HepG2 (cell line): ENCODE data around the gene POC1B. TPM values are rescaled to one million over a fixed set of nuclear protein-coding genes. Genes with fewer than 3 reads are reported as not detected.

Experiments
- ATF2 ChIP-seq: sonication (generic); formaldehyde crosslinking; IDR thresholded peaks from 2 replicates; pipeline ENCODE4 v1.4.0; 2020; ENCODE audit warnings: missing genetic modification reagents
- BORCS8-MEF2B ChIP-seq: sonication (generic); formaldehyde crosslinking; IDR thresholded peaks from 2 replicates; pipeline ENCODE4 v1.8.0; 2022; ENCODE audit warnings: mild to moderate bottlenecking, missing genetic modification reagents
- HMGXB4 ChIP-seq, 2 experiments: sonication (generic) in 1 of 2; formaldehyde crosslinking in 1 of 2; IDR thresholded peaks; 2 replicates each; pipeline versions ENCODE4 v1.4.0 to v1.6.1; 2018 to 2020; ENCODE audit warnings: missing genetic modification reagents in 2 of 2, borderline replicate concordance in 1 of 2, low read depth in 1 of 2, mild to moderate bottlenecking in 1 of 2, missing biosample characterization in 1 of 2
- HOXD1 ChIP-seq: sonication (generic); formaldehyde crosslinking; IDR thresholded peaks from 2 replicates; pipeline ENCODE4 v1.5.0; 2020; ENCODE audit warnings: missing genetic modification reagents
- KLF15 ChIP-seq: sonication (generic); formaldehyde crosslinking; IDR thresholded peaks from 2 replicates; pipeline ENCODE4 v1.8.1; 2023; ENCODE audit warnings: borderline replicate concordance, mild to moderate bottlenecking, inconsistent platforms, missing genetic modification reagents, mixed read lengths
- MBD4 ChIP-seq: IDR thresholded peaks from 2 replicates; pipeline ENCODE4 v1.6.1; 2012; ENCODE audit warnings: low read length, inconsistent platforms, borderline replicate concordance
- MED13 ChIP-seq: sonication (generic); formaldehyde crosslinking; IDR thresholded peaks from 2 replicates; pipeline ENCODE4 v1.5.0; 2020; ENCODE audit warnings: missing genetic modification reagents
- RAD21 ChIP-seq: fragments of 450-650 bp; formaldehyde crosslinking; IDR thresholded peaks from 2 replicates; pipeline ENCODE4 v1.5.0; 2020; ENCODE audit warnings: mild to moderate bottlenecking
- TBX2 ChIP-seq: sonication (generic); formaldehyde crosslinking; IDR thresholded peaks from 2 replicates; pipeline ENCODE4 v1.5.0; 2020; ENCODE audit warnings: missing genetic modification reagents, mild to moderate bottlenecking, borderline replicate concordance
- ZFP36 ChIP-seq: fragments of 150-350 bp; IDR thresholded peaks from 2 replicates; pipeline ENCODE4 v1.6.1; 2018; ENCODE audit warnings: borderline replicate concordance, low read length, low read depth; ENCODE audit not compliant: partially characterized antibody
- ZNF282 ChIP-seq: fragments of 450-650 bp; IDR thresholded peaks from 2 replicates; pipeline ENCODE4 v1.6.1; 2018; ENCODE audit not compliant: partially characterized antibody
- ZNF337 ChIP-seq: sonication (generic); formaldehyde crosslinking; IDR thresholded peaks from 2 replicates; pipeline ENCODE4 v1.5.1; 2020; ENCODE audit warnings: missing genetic modification reagents, low read depth, mild to moderate bottlenecking, borderline replicate concordance
- ZNF530 ChIP-seq: sonication (generic); formaldehyde crosslinking; IDR thresholded peaks from 2 replicates; pipeline ENCODE4 v1.5.0; 2020; ENCODE audit warnings: low read depth, mild to moderate bottlenecking, missing genetic modification reagents
- ZNF788 ChIP-seq: sonication (generic); formaldehyde crosslinking; IDR thresholded peaks from 2 replicates; pipeline ENCODE4 v1.5.0; 2020; ENCODE audit warnings: mild to moderate bottlenecking, missing genetic modification reagents, borderline replicate concordance
- polyA plus RNA-seq, 8 experiments: library from polyadenylated mRNA; depleted of rRNA in 3 of 8; stranded (reverse) in 7 of 8; unstranded in 1 of 8; fragments of >200 nt; fragmentation: Illumina TruSeq in 4 of 8; extraction: Trizol in 4 of 8; gene quantifications; 2 replicates each; pipeline versions ENCODE4 v1.2.1 to v1.2.3, GENCODE V29; 2011 to 2016; ENCODE audit warnings: low read depth in 4 of 8, missing spikeins in 1 of 8, mixed read lengths in 1 of 8; ENCODE audit not compliant: insufficient read depth in 1 of 8
- total RNA-seq, 5 experiments: library from RNA; depleted of rRNA; stranded (reverse); fragments of >200 nt; fragmentation: Illumina TruSeq; extraction: Trizol; gene quantifications; 2 replicates each; pipeline ENCODE4 v1.2.3, GENCODE V29; 2016; ENCODE audit warnings: low read depth in 1 of 5
- TF ChIP-seq, protein P1 (sequence below): sonication (generic); formaldehyde crosslinking; IDR thresholded peaks from 2 replicates; pipeline ENCODE4 v1.5.1; 2020; ENCODE audit warnings: missing genetic modification reagents, mild to moderate bottlenecking, borderline replicate concordance
- TF ChIP-seq, protein P2 (sequence below): sonication (generic); formaldehyde crosslinking; IDR thresholded peaks from 2 replicates; pipeline ENCODE4 v1.5.0; 2020; ENCODE audit warnings: missing genetic modification reagents, mild to moderate bottlenecking, borderline replicate concordance
- TF ChIP-seq, protein P3 (sequence below): sonication (generic); formaldehyde crosslinking; IDR thresholded peaks from 2 replicates; pipeline ENCODE4 v1.9.0; 2021; ENCODE audit warnings: missing genetic modification reagents, mild to moderate bottlenecking, borderline replicate concordance
- TF ChIP-seq, protein P4 (sequence below): sonication (generic); formaldehyde crosslinking; IDR thresholded peaks from 2 replicates; pipeline ENCODE4 v1.5.1; 2020; ENCODE audit warnings: missing genetic modification reagents, mild to moderate bottlenecking, borderline replicate concordance

Gene POC1B
- total and polyA plus RNA-seq, 2 of the 13 experiments (the other 11 are each of a cell fraction or from before 2014, with no cell fraction given) = 9.3 to 11.0 TPM

- TF ChIP-seq HMGXB4 (CRISPR knock-in tag; IDR thresholded peaks at IDR 0.05; ENCODE audit: borderline replicate concordance in 1 of 2, low read depth in 1 of 2) = no peak
- TF ChIP-seq RAD21 (CRISPR knock-in tag) = no peak
- TF ChIP-seq, protein P1, sequence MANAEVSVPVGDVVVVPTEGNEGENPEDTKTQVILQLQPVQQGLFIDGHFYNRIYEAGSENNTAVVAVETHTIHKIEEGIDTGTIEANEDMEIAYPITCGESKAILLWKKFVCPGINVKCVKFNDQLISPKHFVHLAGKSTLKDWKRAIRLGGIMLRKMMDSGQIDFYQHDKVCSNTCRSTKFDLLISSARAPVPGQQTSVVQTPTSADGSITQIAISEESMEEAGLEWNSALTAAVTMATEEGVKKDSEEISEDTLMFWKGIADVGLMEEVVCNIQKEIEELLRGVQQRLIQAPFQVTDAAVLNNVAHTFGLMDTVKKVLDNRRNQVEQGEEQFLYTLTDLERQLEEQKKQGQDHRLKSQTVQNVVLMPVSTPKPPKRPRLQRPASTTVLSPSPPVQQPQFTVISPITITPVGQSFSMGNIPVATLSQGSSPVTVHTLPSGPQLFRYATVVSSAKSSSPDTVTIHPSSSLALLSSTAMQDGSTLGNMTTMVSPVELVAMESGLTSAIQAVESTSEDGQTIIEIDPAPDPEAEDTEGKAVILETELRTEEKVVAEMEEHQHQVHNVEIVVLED = no peak
- TF ChIP-seq ZNF337 = no peak
- TF ChIP-seq ZFP36 = no peak
- TF ChIP-seq, protein P2, sequence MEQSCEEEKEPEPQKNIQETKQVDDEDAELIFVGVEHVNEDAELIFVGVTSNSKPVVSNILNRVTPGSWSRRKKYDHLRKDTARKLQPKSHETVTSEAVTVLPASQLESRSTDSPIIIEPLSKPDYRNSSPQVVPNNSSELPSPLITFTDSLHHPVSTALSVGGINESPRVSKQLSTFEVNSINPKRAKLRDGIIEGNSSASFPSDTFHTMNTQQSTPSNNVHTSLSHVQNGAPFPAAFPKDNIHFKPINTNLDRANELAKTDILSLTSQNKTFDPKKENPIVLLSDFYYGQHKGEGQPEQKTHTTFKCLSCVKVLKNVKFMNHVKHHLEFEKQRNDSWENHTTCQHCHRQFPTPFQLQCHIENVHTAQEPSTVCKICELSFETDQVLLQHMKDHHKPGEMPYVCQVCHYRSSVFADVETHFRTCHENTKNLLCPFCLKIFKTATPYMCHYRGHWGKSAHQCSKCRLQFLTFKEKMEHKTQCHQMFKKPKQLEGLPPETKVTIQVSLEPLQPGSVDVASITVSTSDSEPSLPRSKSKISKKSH (CRISPR knock-in tag) = no peak
- TF ChIP-seq, protein P3, sequence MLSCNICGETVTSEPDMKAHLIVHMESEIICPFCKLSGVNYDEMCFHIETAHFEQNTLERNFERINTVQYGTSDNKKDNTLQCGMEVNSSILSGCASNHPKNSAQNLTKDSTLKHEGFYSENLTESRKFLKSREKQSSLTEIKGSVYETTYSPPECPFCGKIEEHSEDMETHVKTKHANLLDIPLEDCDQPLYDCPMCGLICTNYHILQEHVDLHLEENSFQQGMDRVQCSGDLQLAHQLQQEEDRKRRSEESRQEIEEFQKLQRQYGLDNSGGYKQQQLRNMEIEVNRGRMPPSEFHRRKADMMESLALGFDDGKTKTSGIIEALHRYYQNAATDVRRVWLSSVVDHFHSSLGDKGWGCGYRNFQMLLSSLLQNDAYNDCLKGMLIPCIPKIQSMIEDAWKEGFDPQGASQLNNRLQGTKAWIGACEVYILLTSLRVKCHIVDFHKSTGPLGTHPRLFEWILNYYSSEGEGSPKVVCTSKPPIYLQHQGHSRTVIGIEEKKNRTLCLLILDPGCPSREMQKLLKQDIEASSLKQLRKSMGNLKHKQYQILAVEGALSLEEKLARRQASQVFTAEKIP (CRISPR knock-in tag) = no peak
- no peak for TF ChIP-seq KLF15 (CRISPR knock-in tag)
- no peak for TF ChIP-seq ZNF530 (CRISPR knock-in tag)
- peak; percentile 25; the same call in 1 of the 2 replicates for TF ChIP-seq TBX2 (CRISPR knock-in tag)
- TF ChIP-seq ZNF788 (CRISPR knock-in tag) = no peak
- no peak; the same call in 1 of the 2 replicates for TF ChIP-seq MBD4
- TF ChIP-seq MED13 (CRISPR knock-in tag) = peak; percentile 62; the same call in 1 of the 2 replicates
- no peak for TF ChIP-seq BORCS8-MEF2B (CRISPR knock-in tag)
- TF ChIP-seq ZNF282 = no peak
- TF ChIP-seq, protein P4, sequence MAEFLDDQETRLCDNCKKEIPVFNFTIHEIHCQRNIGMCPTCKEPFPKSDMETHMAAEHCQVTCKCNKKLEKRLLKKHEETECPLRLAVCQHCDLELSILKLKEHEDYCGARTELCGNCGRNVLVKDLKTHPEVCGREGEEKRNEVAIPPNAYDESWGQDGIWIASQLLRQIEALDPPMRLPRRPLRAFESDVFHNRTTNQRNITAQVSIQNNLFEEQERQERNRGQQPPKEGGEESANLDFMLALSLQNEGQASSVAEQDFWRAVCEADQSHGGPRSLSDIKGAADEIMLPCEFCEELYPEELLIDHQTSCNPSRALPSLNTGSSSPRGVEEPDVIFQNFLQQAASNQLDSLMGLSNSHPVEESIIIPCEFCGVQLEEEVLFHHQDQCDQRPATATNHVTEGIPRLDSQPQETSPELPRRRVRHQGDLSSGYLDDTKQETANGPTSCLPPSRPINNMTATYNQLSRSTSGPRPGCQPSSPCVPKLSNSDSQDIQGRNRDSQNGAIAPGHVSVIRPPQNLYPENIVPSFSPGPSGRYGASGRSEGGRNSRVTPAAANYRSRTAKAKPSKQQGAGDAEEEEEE (CRISPR knock-in tag) = no peak
- TF ChIP-seq ATF2 (CRISPR knock-in tag) = no peak
- TF ChIP-seq HOXD1 = no peak
Observed at GRCh38 chr12:89379148-89379838, 146.6 kb downstream of the POC1B start (continued).
